Stomach (tissue), 9 donors: ENCODE measurements around the gene OXLD1. TPM values are rescaled to one million over a fixed set of nuclear protein-coding genes. Genes with fewer than 3 reads are reported as not detected.

Experiments used
- DNase-seq, 2 donors: peaks; one replicate each; pipeline versions ENCODE4 v3.0.0 to v3.0.0-alpha.2; 2013 to 2019
- H3K27ac ChIP-seq, 5 donors: fragments of 200-600 bp in 4 of 5; sonication (generic) in 4 of 5; one replicate each; pipeline ENCODE4 v1.5.1; 2013 to 2019; ENCODE audit warnings: mild to moderate bottlenecking in 1 of 5, moderate library complexity in 1 of 5
- H3K27me3 ChIP-seq, 3 donors: fragments of 200-600 bp; sonication (generic); one replicate each; pipeline ENCODE4 v1.5.1; 2017 to 2019; ENCODE audit warnings: mixed run types in 1 of 3
- H3K36me3 ChIP-seq, 4 donors: fragments of 200-600 bp; sonication (generic); 1 replicate in 3 of 4; 2 replicates in 1 of 4; pipeline ENCODE4 v1.5.1; 2016 to 2019
- H3K4me1 ChIP-seq, 4 donors: fragments of 200-600 bp; sonication (generic); one replicate each; pipeline ENCODE4 v1.5.1; 2016 to 2019
- H3K4me3 ChIP-seq, 4 donors: fragments of 200-600 bp; sonication (generic) in 3 of 4; one replicate each; pipeline ENCODE4 v1.5.1; 2016 to 2019; ENCODE audit warnings: mild to moderate bottlenecking in 1 of 4
- H3K9me3 ChIP-seq, 4 donors: fragments of 200-600 bp; sonication (generic); one replicate each; pipeline ENCODE4 v1.5.1; 2016 to 2019
- CTCF ChIP-seq, 7 experiments: fragments of 450-650 bp in 4 of 7; fragments of 200-600 bp in 3 of 7; sonication (generic) in 3 of 7; IDR thresholded peaks; one replicate each; pipeline ENCODE4 v1.5.1; 2016 to 2019; ENCODE audit warnings: antibody characterized with exemption in 7 of 7, control low read depth in 2 of 7, mild to moderate bottlenecking in 1 of 7
- EP300 ChIP-seq: sonication (generic); formaldehyde crosslinking; IDR thresholded peaks from one replicate; pipeline ENCODE4 v1.6.1; 2017; ENCODE audit warnings: antibody characterized with exemption
- POLR2A ChIP-seq, 4 donors: fragments of 450-650 bp; IDR thresholded peaks; one replicate each; pipeline ENCODE4 v1.6.1; 2016; ENCODE audit warnings: antibody characterized with exemption in 4 of 4, control low read depth in 2 of 4, mild to moderate bottlenecking in 1 of 4, moderate library complexity in 1 of 4
- POLR2AphosphoS5 ChIP-seq, 3 donors: sonication (generic); formaldehyde crosslinking; IDR thresholded peaks; one replicate each; pipeline ENCODE4 v1.6.1; 2016; ENCODE audit warnings: antibody characterized with exemption in 3 of 3
- WGBS, 5 donors: extraction: QIAGEN DNeasy Blood & Tissue Kit in 3 of 5; methylation state at CpG; one replicate each; pipeline versions ENCODE4 v1.1.5 to v1.1.7; 2013 to 2018; 5-methylcytosine and 5-hydroxymethylcytosine counted together
- intact Hi-C: fragments of 100-400 bp; cut with DNase I; formaldehyde crosslinking; loops from one replicate; pipeline ENCODE4 v1.15.1; 2023; ENCODE audit warnings: low total_unique reads
- polyA plus RNA-seq, 3 donors: library from polyadenylated mRNA; stranded (reverse); fragments of 200-250 nt; gene quantifications; one replicate each; pipeline ENCODE4 v1.2.3, GENCODE V29; 2013
- total RNA-seq, 5 donors: library from RNA; depleted of rRNA; stranded (reverse); fragments of >200 nt; gene quantifications; one replicate each; pipeline versions ENCODE4 v1.1.0 to v1.2.3, GENCODE V29; 2014 to 2016
- donor health status: healthy with polysubstance abuse.
- donor health status: Bipolar disorder and iron deficiency.
- donor health status: healthy.

Gene OXLD1
- total and polyA plus RNA-seq, 8 donors: 9.9 to 112 (median 64.5) TPM; not detected in 1

- intact Hi-C loops: no loop called here
- no peak for DNase-seq
- TF ChIP-seq POLR2AphosphoS5 (IDR thresholded peaks at IDR 0.05): no peak
These were observed 28.4 kb upstream of the OXLD1 start for GRCh38 chr17:81694810-81695209.

GRCh38 chr17:81693509-81694210, 27.3 kb upstream of the OXLD1 start:
- Histone ChIP-seq H3K4me1 (no peaks in the 10 kb centered on the region), H3K4me3 (no peak overlapping the region), H3K9me3 (no peaks in the 10 kb centered on the region), H3K27me3 (no peaks in the 10 kb centered on the region), H3K36me3 (peaks cover 99 to 100% (median 100%) of the 10 kb centered on the region in 4 donors), H3K27ac (no peak overlapping the region)
- intact Hi-C loops: no loop called here
- no peak for TF ChIP-seq POLR2A (IDR thresholded peaks at IDR 0.05)
- TF ChIP-seq CTCF (IDR thresholded peaks at IDR 0.05): no peak
- no peak for TF ChIP-seq EP300
- no peak for TF ChIP-seq POLR2AphosphoS5 (IDR thresholded peaks at IDR 0.05)
- DNase-seq: no peak
- 84 to 91% (median 88%) methylated on average over 19 to 35 of the region's 35 CpGs for WGBS, 5 donors

More at GRCh38 chr17:81694810-81695209, 28.4 kb upstream of the OXLD1 start:
- Histone ChIP-seq H3K4me3 (no peak overlapping the region), H3K27ac (no peak overlapping the region), H3K27me3 (no peaks in the 10 kb centered on the region), H3K9me3 (no peaks in the 10 kb centered on the region), H3K4me1 (no peaks in the 10 kb centered on the region), H3K36me3 (peaks cover 89 to 100% (median 100%) of the 10 kb centered on the region in 4 donors)
- 90 to 97% (median 94%) methylated on average over 7 to 19 of the region's 19 CpGs for WGBS, 5 donors

GRCh38 chr17:81691608-81692007, 25.2 kb upstream of the OXLD1 start:
- Histone ChIP-seq H3K9me3 (no peaks in the 10 kb centered on the region), H3K27me3 (no peaks in the 10 kb centered on the region), H3K4me1 (peaks cover 0 to 2% (median under 1%) of the 10 kb centered on the region in 4 donors), H3K4me3 (no peak overlapping the region), H3K27ac (no peak overlapping the region), H3K36me3 (peaks cover 98 to 100% (median 100%) of the 10 kb centered on the region in 4 donors)
- no peak for DNase-seq
- 94 to 99% (median 95%) methylated on average over 20 of the region's 20 CpGs for WGBS, 5 donors
- TF ChIP-seq EP300: no peak
- no peak for TF ChIP-seq POLR2A (IDR thresholded peaks at IDR 0.05)
- TF ChIP-seq POLR2AphosphoS5 (IDR thresholded peaks at IDR 0.05): no peak
- no peak for TF ChIP-seq CTCF (IDR thresholded peaks at IDR 0.05)
- intact Hi-C loops: no loop called here

GRCh38 chr17:81691196-81691595, 24.8 kb upstream of the OXLD1 start:
- peaks cover 98 to 100% (median 100%) of the 10 kb centered on the region in 4 donors for H3K36me3 ChIP-seq
- DNase-seq: no peak
- WGBS, 5 donors: 91 to 94% (median 92%) methylated on average over 18 of the region's 18 CpGs

More at GRCh38 chr17:81691196-81691595, 24.8 kb upstream of the OXLD1 start:
- H3K9me3 ChIP-seq: no peaks in the 10 kb centered on the region
- TF ChIP-seq POLR2A (IDR thresholded peaks at IDR 0.05) (no peak), POLR2AphosphoS5 (IDR thresholded peaks at IDR 0.05) (no peak), CTCF (IDR thresholded peaks at IDR 0.05) (no peak)
- peaks cover 0 to 6% (median 3%) of the 10 kb centered on the region in 4 donors for H3K4me1 ChIP-seq
- H3K27ac ChIP-seq: no peak overlapping the region
- intact Hi-C loops: no loop called here
- H3K4me3 ChIP-seq: no peak overlapping the region
- no peaks in the 10 kb centered on the region for H3K27me3 ChIP-seq
